Type B pancreatic cell (in vitro differentiated cells): ENCODE data around the gene PBX4. TPM values are rescaled to one million over a fixed set of nuclear protein-coding genes. Genes with fewer than 3 reads are reported as not detected.
A peak's percentile ranks its signal among the peaks of the same experiment; 100 is the strongest.

Source experiments
- DNase-seq: peaks from one replicate; pipeline ENCODE4 v3.0.0; 2021; ENCODE audit warnings: mixed read lengths; ENCODE audit not compliant: unreplicated experiment; ENCODE audit errors: extremely low spot score
- H3K27ac Mint-ChIP-seq: 2 replicates; pipeline ENCODE4 v1.8.0; 2021; ENCODE audit warnings: mild to moderate bottlenecking, mixed read lengths
- H3K27me3 Mint-ChIP-seq: 2 replicates; pipeline ENCODE4 v1.8.0; 2021; ENCODE audit warnings: mixed read lengths
- H3K36me3 Mint-ChIP-seq: 2 replicates; pipeline ENCODE4 v1.8.0; 2021; ENCODE audit warnings: mixed read lengths
- H3K4me1 Mint-ChIP-seq: one replicate; pipeline ENCODE4 v1.8.0; 2021; ENCODE audit warnings: mixed read lengths; ENCODE audit not compliant: unreplicated experiment
- H3K4me3 Mint-ChIP-seq: 2 replicates; pipeline ENCODE4 v1.8.0; 2021; ENCODE audit warnings: mild to moderate bottlenecking, mixed read lengths
- H3K9me3 Mint-ChIP-seq: 2 replicates; pipeline ENCODE4 v1.8.0; 2021; ENCODE audit warnings: mixed read lengths
- total RNA-seq: library from RNA; stranded (reverse); gene quantifications from 2 replicates; pipeline ENCODE4 v1.2.1, GENCODE V29; 2021; ENCODE audit warnings: low replicate concordance
- TF ChIP-seq, protein P1 (sequence below): fragments of 200-600 bp; sonication (generic); conservative IDR thresholded peaks from 2 replicates; pipeline ENCODE4 v1.5.0; 2021; ENCODE audit warnings: antibody characterized with exemption, mild to moderate bottlenecking

Gene PBX4
- total RNA-seq, 1 donor from 2014 or later = 10.9 TPM

DNA sequence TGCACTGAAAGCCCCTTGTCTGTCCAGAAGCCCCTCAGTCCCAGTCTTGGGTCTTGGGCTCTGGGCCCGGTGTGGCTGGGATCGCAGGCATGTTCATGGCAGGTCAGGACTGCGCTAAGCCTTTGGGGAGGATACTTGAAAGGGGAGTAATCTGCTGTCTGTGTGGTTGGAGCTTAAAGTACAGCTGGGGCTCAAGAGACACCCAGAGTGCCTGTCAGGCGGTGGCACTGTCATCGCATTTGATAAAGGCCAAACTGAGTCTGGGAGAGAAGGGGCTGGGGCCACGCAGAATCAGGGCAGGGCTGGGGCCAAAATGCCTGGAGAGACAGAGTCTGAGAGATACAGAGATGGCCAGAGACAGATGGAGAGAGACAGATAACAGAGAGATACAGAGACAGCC lies 84.6 kb downstream of the PBX4 start:
- Mint-ChIP-seq H3K4me3 (peak overlapping the region; percentile 1), H3K27ac (peak overlapping the region; percentile 14), H3K36me3 (no peaks in the 10 kb centered on the region), H3K4me1 (peaks cover 21% of the 10 kb centered on the region), H3K27me3 (peaks cover 13% of the 10 kb centered on the region), H3K9me3 (no peaks in the 10 kb centered on the region)
- no peak for DNase-seq
- TF ChIP-seq, protein P1, sequence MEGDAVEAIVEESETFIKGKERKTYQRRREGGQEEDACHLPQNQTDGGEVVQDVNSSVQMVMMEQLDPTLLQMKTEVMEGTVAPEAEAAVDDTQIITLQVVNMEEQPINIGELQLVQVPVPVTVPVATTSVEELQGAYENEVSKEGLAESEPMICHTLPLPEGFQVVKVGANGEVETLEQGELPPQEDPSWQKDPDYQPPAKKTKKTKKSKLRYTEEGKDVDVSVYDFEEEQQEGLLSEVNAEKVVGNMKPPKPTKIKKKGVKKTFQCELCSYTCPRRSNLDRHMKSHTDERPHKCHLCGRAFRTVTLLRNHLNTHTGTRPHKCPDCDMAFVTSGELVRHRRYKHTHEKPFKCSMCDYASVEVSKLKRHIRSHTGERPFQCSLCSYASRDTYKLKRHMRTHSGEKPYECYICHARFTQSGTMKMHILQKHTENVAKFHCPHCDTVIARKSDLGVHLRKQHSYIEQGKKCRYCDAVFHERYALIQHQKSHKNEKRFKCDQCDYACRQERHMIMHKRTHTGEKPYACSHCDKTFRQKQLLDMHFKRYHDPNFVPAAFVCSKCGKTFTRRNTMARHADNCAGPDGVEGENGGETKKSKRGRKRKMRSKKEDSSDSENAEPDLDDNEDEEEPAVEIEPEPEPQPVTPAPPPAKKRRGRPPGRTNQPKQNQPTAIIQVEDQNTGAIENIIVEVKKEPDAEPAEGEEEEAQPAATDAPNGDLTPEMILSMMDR = no peak

DNA sequence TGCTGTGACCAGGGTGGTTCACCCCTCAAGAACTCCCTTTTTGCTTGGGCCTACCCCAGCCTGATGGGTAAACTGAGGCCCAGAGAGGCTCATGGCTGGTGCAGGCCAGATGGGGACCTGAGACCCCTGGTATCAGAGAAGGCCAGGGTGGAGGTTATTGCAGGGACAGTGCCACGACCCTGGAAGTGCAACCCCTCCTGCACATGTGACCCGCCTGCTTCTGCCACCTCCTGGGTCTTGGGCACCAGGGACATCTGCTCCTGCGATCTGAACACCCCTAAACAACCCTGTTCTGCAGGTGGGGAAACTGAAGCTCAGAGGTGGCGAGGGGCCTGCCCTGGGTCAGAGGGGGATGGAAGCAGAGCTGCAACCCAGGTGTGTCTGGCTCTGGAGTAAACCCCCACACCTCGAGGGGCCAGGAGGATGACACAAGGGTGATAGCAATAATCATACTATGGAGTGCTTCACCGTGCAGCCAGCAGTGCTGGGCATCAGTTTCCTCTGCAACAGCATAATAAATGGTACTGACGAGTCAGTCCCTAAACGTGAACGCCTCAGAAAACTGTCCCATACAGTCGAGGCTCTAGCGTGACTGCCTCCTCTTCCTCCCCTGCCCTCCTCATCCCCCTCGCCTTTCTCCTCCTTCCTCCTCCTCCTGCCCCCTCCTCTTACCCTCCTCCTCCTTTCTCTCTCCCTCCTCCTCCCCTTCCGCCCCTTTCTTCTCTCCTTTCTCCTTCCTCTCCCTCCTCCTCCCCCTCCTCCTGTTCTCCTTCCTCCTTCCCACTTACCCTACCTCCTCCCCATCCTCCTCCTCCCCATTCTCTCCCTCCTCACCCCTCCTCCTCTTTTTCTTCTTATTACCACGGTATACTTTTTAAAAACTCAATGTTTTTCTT lies 85.4 kb downstream of the PBX4 start:
- TF ChIP-seq, protein P1 = no peak

DNA sequence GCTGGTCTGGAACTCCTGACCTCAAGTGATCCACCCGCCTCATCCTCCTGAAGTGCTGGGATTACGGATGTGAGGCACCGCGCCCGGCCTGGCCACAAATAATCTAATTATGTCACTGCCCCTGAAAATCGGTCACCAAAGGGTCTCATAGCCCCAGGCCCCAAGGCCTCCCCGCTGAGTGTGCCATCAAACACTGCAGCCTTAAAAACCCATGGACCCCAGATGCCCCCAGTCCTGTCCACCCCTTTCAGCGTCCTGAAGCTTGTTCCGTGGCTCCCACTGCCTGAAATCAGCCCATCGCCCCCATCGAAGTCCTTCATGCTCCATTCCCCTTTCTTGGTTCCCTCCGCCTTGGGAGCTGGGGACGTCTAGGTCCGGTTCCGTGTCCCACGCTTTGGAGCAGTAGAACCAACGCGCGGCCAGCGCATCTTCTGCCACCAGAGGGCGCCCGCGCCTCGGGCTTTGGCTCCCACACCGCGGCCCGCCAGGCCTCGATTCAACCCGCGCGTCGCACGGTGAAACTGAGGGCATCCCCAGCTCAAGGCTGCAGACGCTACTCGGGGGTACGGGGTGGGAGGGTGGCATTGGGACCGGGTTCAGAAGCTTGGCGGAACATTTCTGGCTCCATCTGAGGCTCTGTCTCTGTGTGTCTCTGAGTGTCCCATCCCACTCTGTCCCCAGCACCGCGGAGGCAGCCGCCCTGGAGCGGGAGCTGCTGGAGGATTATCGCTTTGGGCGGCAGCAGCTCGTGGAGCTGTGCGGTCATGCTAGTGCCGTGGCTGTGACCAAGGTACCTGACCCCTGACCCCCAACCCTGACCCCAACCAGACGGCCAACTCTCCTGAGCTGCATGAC lies 86.3 kb downstream of the PBX4 start:
- TF ChIP-seq, protein P1 = peak; percentile 99
- DNase-seq = peak; percentile 90
- no peak overlapping the region for H3K4me3 Mint-ChIP-seq
- peaks cover 5% of the 10 kb centered on the region for H3K27me3 Mint-ChIP-seq
- H3K4me1 Mint-ChIP-seq = peaks cover 17% of the 10 kb centered on the region
- H3K9me3 Mint-ChIP-seq = no peaks in the 10 kb centered on the region
- H3K27ac Mint-ChIP-seq = peak overlapping the region; percentile 13
- H3K36me3 Mint-ChIP-seq = no peaks in the 10 kb centered on the region

More for the DNA sequence above, 85.4 kb downstream of the PBX4 start:
- Mint-ChIP-seq H3K9me3 (no peaks in the 10 kb centered on the region), H3K4me1 (peaks cover 17% of the 10 kb centered on the region), H3K4me3 (no peak overlapping the region), H3K27me3 (peaks cover 8% of the 10 kb centered on the region), H3K36me3 (no peaks in the 10 kb centered on the region), H3K27ac (no peak overlapping the region)
- no peak for DNase-seq

DNA sequence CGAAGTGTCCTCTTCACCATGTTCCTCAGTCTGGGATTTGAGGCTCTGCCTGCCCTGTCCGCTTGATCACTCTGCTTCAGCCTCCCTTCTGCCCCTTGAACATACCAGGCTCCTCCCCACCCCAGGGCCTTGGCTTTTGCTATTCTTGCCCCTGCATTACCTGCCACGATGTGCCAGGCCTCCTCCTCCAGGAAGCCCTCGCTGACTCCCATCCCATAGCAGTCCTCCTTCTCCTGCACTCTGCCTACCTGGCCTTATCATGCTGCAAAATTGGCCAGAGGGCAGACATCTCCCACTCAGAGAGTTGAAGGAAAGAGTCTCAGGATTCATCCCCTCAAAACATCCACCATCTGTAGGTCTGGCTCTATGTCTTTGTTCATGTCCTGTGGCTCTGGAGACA lies 87.6 kb downstream of the PBX4 start:
- TF ChIP-seq, protein P1 = no peak
- Mint-ChIP-seq H3K9me3 (no peaks in the 10 kb centered on the region), H3K4me1 (peaks cover 17% of the 10 kb centered on the region), H3K27me3 (no peaks in the 10 kb centered on the region), H3K27ac (no peak overlapping the region), H3K4me3 (no peak overlapping the region), H3K36me3 (no peaks in the 10 kb centered on the region)
- DNase-seq = no peak

DNA sequence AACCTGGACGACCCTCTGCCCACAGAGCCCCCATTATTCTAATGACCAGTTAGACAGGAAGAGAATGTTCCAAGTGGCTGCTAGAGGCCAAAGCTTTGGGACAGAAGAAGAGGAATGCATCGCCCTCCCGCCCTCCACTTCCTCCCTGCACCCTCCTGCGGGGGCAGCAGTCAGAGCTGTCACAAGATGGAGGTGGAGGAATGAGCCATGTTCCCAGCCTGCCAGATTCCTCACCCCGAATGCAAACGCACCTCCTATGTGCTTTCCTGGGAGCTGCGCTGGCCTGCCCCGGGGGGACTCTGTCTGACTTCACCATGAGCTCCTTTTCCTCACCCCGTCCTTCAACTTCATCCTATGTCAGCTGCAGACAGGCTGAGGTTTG lies 88.1 kb downstream of the PBX4 start:
- Mint-ChIP-seq H3K4me3 (no peak overlapping the region), H3K27ac (no peak overlapping the region), H3K27me3 (no peaks in the 10 kb centered on the region), H3K4me1 (peaks cover 17% of the 10 kb centered on the region), H3K36me3 (no peaks in the 10 kb centered on the region), H3K9me3 (no peaks in the 10 kb centered on the region)
- TF ChIP-seq, protein P1 = no peak
- no peak for DNase-seq
